NCI-H2171 treated with DMSO at 0.1 percent for 48 hours (cell line): Measurements from ENCODE around the gene NRTN.
"Not testable (repeated sequence)": the region's sequence is repeated elsewhere in the genome, so short reads cannot be mapped to it uniquely, and the experiment has no call there.

Experiments
- DNase-seq: peaks from one replicate; lab custom pipeline; 2025; lab: John Stamatoyannopoulos, UW

The NRTN gene, protein sequence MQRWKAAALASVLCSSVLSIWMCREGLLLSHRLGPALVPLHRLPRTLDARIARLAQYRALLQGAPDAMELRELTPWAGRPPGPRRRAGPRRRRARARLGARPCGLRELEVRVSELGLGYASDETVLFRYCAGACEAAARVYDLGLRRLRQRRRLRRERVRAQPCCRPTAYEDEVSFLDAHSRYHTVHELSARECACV

GRCh38 chr19:5804516-5805461 lies at the start of gene NRTN:
Gene NRTN (plus strand): TSS chr19:5805067. CDS start chr19:5824166, 19,099 bp downstream.
- DNase-seq: peak; percentile 28

DNA sequence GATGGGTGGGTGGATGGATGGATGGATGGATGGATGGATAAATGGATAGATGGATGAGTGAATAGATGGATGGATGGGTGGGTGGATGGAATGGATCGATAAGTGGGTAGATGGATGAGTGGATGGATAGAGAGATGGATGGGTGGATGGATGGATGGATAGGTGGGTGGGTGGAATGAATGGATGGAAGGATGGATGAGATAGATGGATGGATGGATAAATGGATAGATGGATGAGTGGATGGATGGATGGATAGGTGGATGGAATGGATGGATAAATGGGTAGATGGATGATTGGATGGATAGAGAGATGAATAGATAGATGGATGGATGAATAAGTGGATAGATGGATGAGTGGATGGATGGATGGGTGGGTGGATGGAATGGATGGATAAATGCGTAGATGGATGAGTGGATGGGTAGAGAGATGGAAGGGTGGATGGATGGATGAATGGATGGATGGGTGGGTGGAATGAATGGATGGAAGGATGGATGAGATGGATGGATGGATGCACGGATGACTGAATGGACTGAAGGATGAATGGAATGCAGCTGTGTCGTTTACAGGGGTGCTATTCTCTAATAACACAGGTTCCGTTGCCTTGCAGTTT lies 42.2 kb upstream of the NRTN start:
- DNase-seq: no peak

DNA sequence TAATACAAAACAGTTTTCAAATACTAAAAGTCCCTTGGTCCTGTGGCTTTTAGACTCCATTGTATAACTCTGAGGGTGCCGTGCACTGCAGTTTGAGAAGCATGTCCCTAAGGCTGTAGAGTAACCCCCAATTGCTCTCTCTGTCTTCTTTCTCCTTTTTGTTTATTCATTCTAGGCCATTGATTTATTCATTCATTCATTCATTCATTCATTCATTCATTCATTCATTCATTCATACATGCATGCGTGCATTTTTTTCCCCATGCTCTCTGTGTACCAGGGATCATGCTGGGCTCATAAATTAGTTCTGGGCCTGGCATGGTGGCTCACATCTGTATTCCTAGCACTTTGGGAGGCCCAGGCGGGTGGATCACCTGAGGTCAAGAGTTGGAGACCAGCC lies 39.6 kb upstream of the NRTN start:
- DNase-seq: no peak

DNA sequence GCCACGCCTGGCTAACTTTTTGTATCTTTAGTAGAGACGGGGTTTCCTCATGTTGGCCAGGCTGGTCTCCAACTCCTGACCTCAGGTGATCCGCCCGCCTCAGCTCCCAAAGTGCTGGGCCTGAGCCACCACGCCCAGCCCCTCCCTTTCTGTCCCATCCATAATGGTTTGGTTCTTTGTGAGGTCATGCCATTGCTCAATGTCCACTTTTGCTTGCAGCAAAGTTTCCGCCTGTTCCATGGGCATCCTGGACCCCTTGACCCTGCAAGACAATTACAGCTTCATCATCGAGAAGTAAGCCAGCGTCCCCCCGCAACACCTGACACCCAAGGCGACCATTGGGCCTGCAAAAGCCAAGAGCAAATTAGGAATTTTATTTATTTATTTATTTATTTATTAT lies 36.9 kb upstream of the NRTN start:
- no peak for DNase-seq

GRCh38 chr19:5772416-5772815 lies 32.5 kb upstream of the NRTN start:
- no peak for DNase-seq

DNA sequence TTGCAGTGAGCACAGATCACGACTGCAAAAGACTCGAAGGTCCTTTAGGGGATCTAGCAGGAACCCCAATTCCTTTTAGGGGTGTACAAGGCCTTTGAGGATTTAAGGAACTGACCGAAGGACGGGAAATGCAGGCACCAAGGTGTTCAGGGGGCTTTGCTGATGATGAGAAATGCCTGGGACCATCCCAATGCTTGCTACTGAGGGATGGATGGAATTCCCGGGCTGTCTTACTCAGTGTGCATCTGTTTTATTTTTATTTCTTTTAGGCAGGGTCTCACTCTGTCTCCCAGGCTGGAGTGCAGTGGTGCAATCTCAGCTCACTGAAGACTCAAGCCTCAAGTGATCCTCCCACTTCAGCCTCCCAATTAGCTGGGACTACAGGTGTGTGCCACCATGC lies 31.6 kb upstream of the NRTN start:
- no peak for DNase-seq

- no peak for DNase-seq
Observed at GRCh38 chr19:5774921-5775320, 29.9 kb upstream of the NRTN start.

DNA sequence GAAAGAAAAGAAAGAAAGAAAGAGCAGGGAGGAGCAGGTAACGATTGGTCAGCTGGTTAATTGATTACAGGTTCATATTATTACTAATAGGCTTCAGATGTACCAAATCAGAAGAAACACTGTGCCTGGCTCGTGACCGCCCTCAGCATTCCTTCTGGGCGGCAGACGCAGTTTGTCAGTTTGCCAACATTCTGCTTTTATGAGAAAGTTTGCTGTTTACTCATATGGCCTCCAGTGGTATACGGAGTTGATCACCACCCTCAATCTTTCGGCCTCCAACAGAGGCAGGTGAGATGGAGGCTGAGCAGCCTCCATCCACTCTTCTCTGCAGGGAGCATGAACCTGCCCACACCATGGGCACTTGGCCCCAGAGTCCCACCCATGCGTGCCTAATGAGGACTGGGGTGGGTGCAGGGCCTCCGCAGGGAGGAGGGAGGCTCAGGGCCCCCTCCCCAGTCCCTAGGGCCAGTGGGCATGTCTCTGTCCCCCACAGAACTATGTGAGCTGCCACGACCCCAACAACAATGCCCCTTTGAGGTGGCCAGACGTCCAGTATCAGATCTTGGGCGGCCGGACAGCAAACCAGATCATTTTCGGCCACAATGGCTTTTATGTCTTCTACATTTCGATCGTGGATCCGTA lies 29.1 kb upstream of the NRTN start:
- no peak for DNase-seq

GRCh38 chr19:5778402-5778801 lies 26.5 kb upstream of the NRTN start:
- no peak for DNase-seq

GRCh38 chr19:5780916-5781315 lies 24.0 kb upstream of the NRTN start:
- not testable (repeated sequence) for DNase-seq

DNA sequence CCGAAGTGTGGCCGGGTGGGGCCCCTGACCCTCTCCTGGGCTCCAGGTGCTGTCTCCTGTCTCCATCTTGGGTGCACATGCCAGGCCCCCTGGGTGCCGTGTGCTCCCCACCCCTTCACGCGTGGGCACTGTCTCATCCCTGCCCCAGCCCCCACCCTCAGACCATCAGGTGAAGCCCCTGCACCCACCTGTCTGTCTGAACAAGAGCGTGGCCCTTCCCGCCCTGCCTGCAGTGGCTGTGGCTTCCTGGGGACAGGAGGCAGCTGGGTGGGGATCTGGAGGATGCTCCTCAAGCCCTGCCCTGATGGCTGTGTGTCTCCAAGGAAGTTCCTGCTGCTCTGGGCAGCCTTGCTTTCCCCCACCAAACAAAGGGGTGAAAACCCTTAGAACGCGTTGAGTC lies 22.5 kb upstream of the NRTN start:
- DNase-seq: no peak

GRCh38 chr19:5782945-5783919 lies 21.6 kb upstream of the NRTN start:
- DNase-seq: no peak

DNA sequence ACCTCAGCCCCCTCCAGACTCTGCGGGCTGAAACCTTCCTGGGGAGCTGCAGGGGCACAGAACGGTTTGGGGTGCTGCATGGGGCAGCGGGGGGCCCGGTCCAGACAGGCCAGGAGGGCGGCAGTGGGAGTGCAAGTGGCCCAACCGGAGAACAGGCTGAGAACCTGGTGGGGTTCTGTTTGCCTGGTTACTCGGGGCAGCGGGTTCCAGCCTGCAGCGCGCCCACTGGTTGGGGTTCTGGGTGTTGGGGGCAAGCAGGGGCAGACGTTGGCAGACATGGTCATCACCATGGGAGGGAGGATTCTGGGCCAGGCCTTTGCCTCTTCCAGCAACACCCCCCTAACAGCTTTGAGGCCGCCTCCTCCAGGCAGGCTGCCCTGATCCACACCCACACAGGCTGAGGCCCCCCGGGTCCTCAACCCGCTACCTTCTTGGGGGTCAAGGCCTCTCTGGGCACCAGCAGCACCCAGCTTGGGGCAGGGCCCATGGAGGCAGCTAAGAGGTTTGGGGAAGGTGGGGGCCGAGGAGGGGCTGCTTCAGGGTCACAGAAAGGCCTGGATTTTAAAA lies 20.2 kb upstream of the NRTN start, which contains the start of gene PRR22:
PRR22 (minus strand) TSS at position 166 of the 567 bp plus-strand sequence; CDS start at position 80, 86 bp downstream.
- DNase-seq: no peak

DNA sequence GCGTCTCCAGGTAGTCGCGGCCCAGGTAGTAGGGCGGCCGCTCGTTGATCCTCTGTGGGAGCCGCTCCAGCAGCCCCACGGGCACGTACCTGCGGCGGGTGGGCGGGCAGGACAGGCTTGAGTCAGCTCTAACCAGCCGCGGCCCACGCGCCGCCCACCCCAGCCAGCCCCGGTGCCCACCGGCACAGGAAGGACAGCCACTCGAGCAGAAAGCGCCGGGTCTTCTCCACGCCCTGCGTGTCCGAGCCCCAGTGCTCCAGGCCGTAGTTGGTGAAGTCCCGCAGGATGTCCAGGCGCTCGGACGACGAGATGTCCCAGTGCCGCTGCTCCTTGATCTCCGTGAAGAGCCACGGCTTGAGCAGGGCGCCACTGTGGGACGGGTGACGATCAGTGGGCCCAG lies 19.4 kb upstream of the NRTN start:
- no peak for DNase-seq

DNA sequence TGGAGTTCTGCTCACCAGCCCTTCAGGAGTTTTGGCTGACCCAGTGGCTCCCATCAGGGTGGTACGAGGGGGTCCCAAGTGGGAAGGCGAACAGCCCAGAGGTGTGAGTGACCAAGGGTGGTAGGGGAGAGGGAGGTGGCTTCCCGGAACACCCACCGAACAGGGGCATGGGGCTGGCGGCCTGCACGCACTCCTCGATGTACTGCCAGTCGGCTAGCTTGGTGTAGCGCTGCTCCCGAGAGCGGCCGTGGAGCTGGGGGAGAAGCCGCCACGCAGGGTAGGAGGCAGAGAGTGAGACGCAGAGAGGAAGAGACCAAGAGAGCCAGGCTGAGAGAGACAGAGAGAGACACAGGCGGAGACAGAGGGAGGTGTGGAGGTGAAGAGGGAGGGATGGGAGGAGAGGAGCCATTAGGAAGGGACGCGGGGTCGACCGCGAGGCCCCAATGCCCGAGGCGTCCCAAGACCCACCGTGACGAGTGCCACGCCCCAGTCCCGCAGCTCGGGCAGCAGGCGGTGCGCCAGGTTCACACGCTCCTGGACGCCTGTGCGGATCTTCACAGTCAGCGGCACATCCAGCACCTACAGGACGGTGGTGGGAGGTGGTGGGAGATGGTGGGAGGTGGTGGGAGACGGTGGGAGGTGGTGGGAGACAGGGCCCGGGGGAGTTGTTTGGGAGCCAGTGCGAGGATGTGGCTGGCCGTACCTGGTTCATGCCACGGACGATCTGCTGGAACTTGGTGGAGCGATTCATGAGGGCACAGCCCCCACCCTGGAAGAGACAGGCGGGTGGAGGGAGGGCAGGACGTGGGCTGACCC lies 18.1 kb upstream of the NRTN start:
- DNase-seq: no peak

DNA sequence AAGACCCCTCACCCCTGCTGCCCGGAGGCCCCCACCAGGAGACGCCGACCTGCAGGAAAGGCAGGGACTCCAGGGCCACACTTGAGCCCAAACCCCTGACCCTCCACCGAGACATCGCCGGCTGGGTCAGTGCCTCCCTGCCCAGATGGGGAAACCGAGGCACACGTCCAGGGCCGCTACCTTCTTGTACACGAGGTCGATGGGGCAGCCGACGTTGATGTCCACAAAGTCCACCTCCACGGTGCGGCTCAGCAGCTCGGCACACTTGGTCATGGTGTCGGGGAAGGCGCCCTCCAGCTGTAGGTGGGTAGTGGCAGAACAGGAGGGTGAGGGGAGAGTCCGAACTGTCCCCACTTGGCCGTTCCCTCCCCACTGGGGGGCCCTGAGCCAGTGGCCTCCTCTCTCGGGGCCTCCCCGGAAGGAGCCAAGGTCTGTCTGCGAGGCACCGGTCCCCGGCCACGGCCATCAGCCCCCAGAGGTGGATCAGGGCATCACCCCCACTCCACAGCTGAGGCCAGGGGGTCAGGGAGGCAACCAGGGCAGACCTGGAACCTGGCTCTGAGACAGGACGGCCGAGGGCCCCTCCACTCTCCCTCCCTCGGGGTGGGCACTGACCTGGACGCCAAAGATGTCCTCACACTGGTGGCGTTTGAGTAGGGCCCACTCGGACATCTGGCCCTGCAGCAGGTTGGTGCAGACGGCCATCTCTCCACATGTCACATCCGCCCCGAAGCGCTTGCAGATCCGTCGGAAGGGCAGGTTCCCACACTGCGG lies 17.3 kb upstream of the NRTN start:
- no peak for DNase-seq

DNA sequence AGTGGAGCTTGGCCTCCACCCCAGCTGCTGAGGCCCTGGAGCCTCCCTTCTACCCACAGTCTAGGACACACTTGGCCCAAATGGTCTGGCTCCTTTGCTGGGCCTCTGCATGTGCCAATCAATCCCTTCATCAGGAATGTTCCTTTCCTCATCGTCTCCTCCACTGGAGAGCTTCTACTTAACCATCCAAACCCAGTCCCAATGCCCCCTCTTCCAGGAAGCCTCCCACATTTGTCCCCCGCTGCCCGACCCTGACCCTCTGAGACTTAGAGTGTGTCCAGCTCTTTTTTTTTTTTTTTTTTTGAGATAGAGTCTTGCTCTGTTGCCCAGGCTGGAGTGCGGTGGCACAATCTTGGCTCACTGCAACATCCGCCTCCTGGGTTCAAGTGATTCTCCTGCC lies 16.4 kb upstream of the NRTN start:
- no peak for DNase-seq

DNA sequence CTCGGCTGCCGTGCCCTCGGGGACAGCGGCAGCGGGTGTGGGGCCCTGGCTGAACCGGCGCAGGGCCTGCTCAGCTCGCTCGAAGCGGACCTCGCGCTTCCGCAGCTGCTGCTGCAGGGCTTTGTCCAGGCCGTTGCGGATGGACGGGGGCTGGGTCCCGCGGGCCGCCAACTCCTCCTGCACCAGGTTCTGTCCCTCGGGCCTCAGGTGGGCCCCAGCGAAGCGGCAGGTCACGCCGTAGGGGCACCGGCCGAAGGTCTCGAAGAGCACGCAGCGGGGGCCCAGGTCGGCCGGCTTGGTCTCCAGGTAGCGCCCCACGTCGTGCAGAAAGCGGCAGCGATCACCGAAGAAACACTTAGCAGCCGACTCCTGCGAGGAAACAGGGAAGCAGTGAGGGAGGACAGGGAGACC lies 15.5 kb upstream of the NRTN start:
- DNase-seq: no peak

DNA sequence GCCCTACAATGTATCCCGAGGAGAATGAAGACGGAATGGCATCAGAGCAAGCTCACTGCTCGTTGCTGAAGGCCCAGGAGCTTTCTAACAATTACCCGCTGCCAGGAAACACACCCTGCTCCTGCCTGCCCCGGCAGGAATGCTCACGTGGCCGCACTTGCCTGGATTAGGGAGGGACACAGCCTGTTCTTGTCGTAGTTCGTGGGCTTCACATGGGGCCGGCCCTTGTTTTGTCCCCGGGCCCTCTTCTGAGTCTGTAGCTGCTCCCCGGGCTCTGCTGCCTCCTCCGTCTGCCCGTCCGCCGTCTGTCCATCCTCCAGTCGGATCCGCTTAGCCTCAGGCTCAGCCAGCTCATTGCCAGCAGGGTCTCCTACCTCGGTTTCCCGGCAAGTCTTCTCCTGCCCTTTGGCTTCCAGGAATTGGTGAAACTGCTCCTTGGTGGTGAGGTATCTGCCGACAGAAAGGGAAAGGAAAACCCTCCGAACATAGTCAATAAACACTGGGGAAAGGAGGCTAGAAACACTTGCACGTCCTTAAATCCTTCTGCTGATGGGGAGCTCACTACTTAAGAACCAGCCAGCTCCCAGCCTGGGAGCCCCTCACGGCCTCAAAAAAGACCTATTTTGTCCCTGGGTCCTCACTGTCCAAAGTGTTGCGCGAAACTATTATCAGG lies 14.8 kb upstream of the NRTN start:
- DNase-seq: no peak
